Cardiac muscle cell (in vitro differentiated cells and primary cell): Measurements from ENCODE around the gene NODAL. TPM values are rescaled to one million over a fixed set of nuclear protein-coding genes. Genes with fewer than 3 reads are reported as not detected.
A peak's percentile ranks its signal among the peaks of the same experiment; 100 is the strongest.

ENCODE experiments used
- DNase-seq, 2 donors: peaks; one replicate each; pipeline versions ENCODE4 v3.0.0 to v3.0.0-alpha.2; 2010 to 2017; ENCODE audit warnings: low read depth in 1 of 2, low spot score in 1 of 2
- H3K27ac ChIP-seq: fragments of 200-600 bp; sonication (generic); 2 replicates; pipeline ENCODE4 v1.5.1; 2016
- H3K27me3 ChIP-seq: fragments of 200-600 bp; sonication (generic); 2 replicates; pipeline ENCODE4 v1.6.0; 2016; ENCODE audit warnings: control low read depth
- H3K36me3 ChIP-seq: fragments of 200-600 bp; sonication (generic); 2 replicates; pipeline ENCODE4 v1.5.1; 2016; ENCODE audit warnings: control low read depth
- H3K4me1 ChIP-seq: fragments of 200-600 bp; sonication (generic); 2 replicates; pipeline ENCODE4 v1.8.1; 2017; ENCODE audit warnings: low read depth, mild to moderate bottlenecking, mixed run types
- H3K4me3 ChIP-seq: fragments of 200-600 bp; sonication (generic); 2 replicates; pipeline ENCODE4 v1.5.1; 2016; ENCODE audit warnings: mild to moderate bottlenecking
- H3K9me3 ChIP-seq: fragments of 200-600 bp; sonication (generic); 2 replicates; pipeline ENCODE4 v1.5.1; 2017; ENCODE audit warnings: low read depth, mild to moderate bottlenecking, control low read depth
- CTCF ChIP-seq: IDR thresholded peaks from 2 replicates; pipeline ENCODE4 v1.5.1; 2012; ENCODE audit warnings: low read depth, mild to moderate bottlenecking, low read length
- polyA plus RNA-seq: library from polyadenylated mRNA; unstranded; fragments of >200 nt; fragmentation: Nextera tagmentation; extraction: Ambion mirVana; gene quantifications from 2 replicates; pipeline ENCODE4 v1.2.1, GENCODE V29; 2016
- total RNA-seq: library from RNA; depleted of rRNA; stranded (reverse); fragments of >200 nt; gene quantifications from 2 replicates; pipeline ENCODE4 v1.2.3, GENCODE V29; 2016

The NODAL gene
- total and polyA plus RNA-seq, 2 experiments from 2014 or later = 0.07 to 0.15 TPM

GRCh38 chr10:70456164-70456563 lies 14.7 kb upstream of the NODAL start:
- H3K27ac ChIP-seq = no peak overlapping the region
- TF ChIP-seq CTCF = no peak
- H3K9me3 ChIP-seq = no peaks in the 10 kb centered on the region
- H3K36me3 ChIP-seq = no peaks in the 10 kb centered on the region
- H3K4me1 ChIP-seq = peaks cover 5% of the 10 kb centered on the region
- H3K4me3 ChIP-seq = no peak overlapping the region
- DNase-seq = no peak
- H3K27me3 ChIP-seq = peaks cover 59% of the 10 kb centered on the region

GRCh38 chr10:70455213-70455630 lies 13.7 kb upstream of the NODAL start:
- no peak overlapping the region for H3K4me3 ChIP-seq
- TF ChIP-seq CTCF = no peak
- peaks cover 5% of the 10 kb centered on the region for H3K4me1 ChIP-seq
- H3K9me3 ChIP-seq = no peaks in the 10 kb centered on the region
- H3K36me3 ChIP-seq = no peaks in the 10 kb centered on the region
- H3K27ac ChIP-seq = no peak overlapping the region
- peaks cover 59% of the 10 kb centered on the region for H3K27me3 ChIP-seq
- no peak for DNase-seq

- no peaks in the 10 kb centered on the region for H3K36me3 ChIP-seq
- no peak overlapping the region for H3K27ac ChIP-seq
- DNase-seq = no peak
- H3K27me3 ChIP-seq = peaks cover 6% of the 10 kb centered on the region
- no peak for TF ChIP-seq CTCF
- H3K9me3 ChIP-seq = no peaks in the 10 kb centered on the region
- no peak overlapping the region for H3K4me3 ChIP-seq
- no peaks in the 10 kb centered on the region for H3K4me1 ChIP-seq
These were observed 6.8 kb upstream of the NODAL start for GRCh38 chr10:70448236-70448635.

GRCh38 chr10:70445718-70446657 lies 4.5 kb upstream of the NODAL start:
- TF ChIP-seq CTCF = no peak
- Histone ChIP-seq H3K9me3 (no peaks in the 10 kb centered on the region), H3K27ac (no peak overlapping the region), H3K4me1 (no peaks in the 10 kb centered on the region), H3K36me3 (no peaks in the 10 kb centered on the region), H3K27me3 (peaks cover 29% of the 10 kb centered on the region), H3K4me3 (no peak overlapping the region)
- peak; percentile 44 to 68 for DNase-seq

- Histone ChIP-seq H3K4me3 (no peak overlapping the region), H3K27me3 (peaks cover 41% of the 10 kb centered on the region), H3K36me3 (no peaks in the 10 kb centered on the region), H3K4me1 (peaks cover 4% of the 10 kb centered on the region), H3K9me3 (no peaks in the 10 kb centered on the region), H3K27ac (no peak overlapping the region)
- no peak for TF ChIP-seq CTCF
- no peak for DNase-seq
These were observed 3.3 kb upstream of the NODAL start for GRCh38 chr10:70444744-70445143.
